Putamen (tissue), 1 donor: ENCODE data around the gene WNK4.

Experiments
- DNase-seq: peaks from one replicate; pipeline ENCODE4 v3.0.0-alpha.2; 2016; ENCODE audit warnings: low spot score

Gene WNK4

GRCh38 chr17:42797067-42798007, 16.9 kb downstream of the WNK4 start:
- DNase-seq = no peak

GRCh38 chr17:42798011-42798382, 17.6 kb downstream of the WNK4 start:
- no peak for DNase-seq

- peak; percentile 80 for DNase-seq
Observed at GRCh38 chr17:42798383-42799380, 18.3 kb downstream of the WNK4 start, which contains the start of the genes CNTD1 and COA3. TSS of gene CNTD1 (plus strand) at chr17:42798861. CDS start at chr17:42799068, 207 bp downstream. TSS of gene COA3 (minus strand) at chr17:42798704. CDS start at chr17:42798681, 23 bp downstream.

GRCh38 chr17:42803074-42803883, 22.9 kb downstream of the WNK4 start:
- no peak for DNase-seq

GRCh38 chr17:42804918-42805367, 24.5 kb downstream of the WNK4 start:
- no peak for DNase-seq

- DNase-seq = no peak
Observed at GRCh38 chr17:42806249-42806648, 25.8 kb downstream of the WNK4 start.

GRCh38 chr17:42809250-42809649, 28.8 kb downstream of the WNK4 start:
- DNase-seq = peak; percentile 53

GRCh38 chr17:42814633-42815399, 34.4 kb downstream of the WNK4 start:
- no peak for DNase-seq

- no peak for DNase-seq
Observed at GRCh38 chr17:42817866-42818265, 37.5 kb downstream of the WNK4 start.

- no peak for DNase-seq
Observed at GRCh38 chr17:42818379-42818778, 38.0 kb downstream of the WNK4 start.

- DNase-seq = no peak
Observed at GRCh38 chr17:42819939-42820535, 39.6 kb downstream of the WNK4 start.

- DNase-seq = no peak
Observed at GRCh38 chr17:42821176-42821575, 40.8 kb downstream of the WNK4 start.

- DNase-seq = no peak
Observed at GRCh38 chr17:42827472-42827871, 47.1 kb downstream of the WNK4 start.

GRCh38 chr17:42830971-42831370, 50.6 kb downstream of the WNK4 start:
- no peak for DNase-seq

- no peak for DNase-seq
Observed at GRCh38 chr17:42832213-42832933, 52.0 kb downstream of the WNK4 start.

GRCh38 chr17:42832934-42833766, 52.7 kb downstream of the WNK4 start, which contains the start of gene PSME3:
TSS of gene PSME3 (plus strand) at chr17:42833397. CDS start at chr17:42833632, 235 bp downstream.
- peak; percentile 88 for DNase-seq

- DNase-seq = no peak
Observed at GRCh38 chr17:42833767-42834422, 53.5 kb downstream of the WNK4 start.

- DNase-seq = no peak
Observed at GRCh38 chr17:42835732-42836131, 55.3 kb downstream of the WNK4 start.
